HepG2 (cell line): ENCODE measurements around the gene MCF2L.

Experiments used
- ELF4 ChIP-seq: sonication (generic); formaldehyde crosslinking; IDR thresholded peaks from 2 replicates; pipeline ENCODE4 v1.5.0; 2020; ENCODE audit warnings: missing genetic modification reagents, mild to moderate bottlenecking, moderate library complexity, borderline replicate concordance
- RAD21 ChIP-seq: fragments of 450-650 bp; formaldehyde crosslinking; IDR thresholded peaks from 2 replicates; pipeline ENCODE4 v1.5.0; 2020; ENCODE audit warnings: mild to moderate bottlenecking
- RCOR2 ChIP-seq: IDR thresholded peaks from 2 replicates; pipeline ENCODE4 v1.6.1; 2016; ENCODE audit warnings: missing biosample characterization, missing genetic modification reagents
- SP2 ChIP-seq: sonication (generic); formaldehyde crosslinking; IDR thresholded peaks from 2 replicates; pipeline ENCODE4 v1.5.1; 2020; ENCODE audit warnings: mild to moderate bottlenecking, missing genetic modification reagents
- XRCC5 ChIP-seq: fragments of 200-400 bp; formaldehyde crosslinking; optimal IDR thresholded peaks from 2 replicates; pipeline ENCODE3; 2017; ENCODE audit warnings: mild to moderate bottlenecking, low read length
- ZNF3 ChIP-seq: IDR thresholded peaks from 2 replicates; pipeline ENCODE4 v1.7.0; 2017; ENCODE audit warnings: inconsistent platforms

DNA sequence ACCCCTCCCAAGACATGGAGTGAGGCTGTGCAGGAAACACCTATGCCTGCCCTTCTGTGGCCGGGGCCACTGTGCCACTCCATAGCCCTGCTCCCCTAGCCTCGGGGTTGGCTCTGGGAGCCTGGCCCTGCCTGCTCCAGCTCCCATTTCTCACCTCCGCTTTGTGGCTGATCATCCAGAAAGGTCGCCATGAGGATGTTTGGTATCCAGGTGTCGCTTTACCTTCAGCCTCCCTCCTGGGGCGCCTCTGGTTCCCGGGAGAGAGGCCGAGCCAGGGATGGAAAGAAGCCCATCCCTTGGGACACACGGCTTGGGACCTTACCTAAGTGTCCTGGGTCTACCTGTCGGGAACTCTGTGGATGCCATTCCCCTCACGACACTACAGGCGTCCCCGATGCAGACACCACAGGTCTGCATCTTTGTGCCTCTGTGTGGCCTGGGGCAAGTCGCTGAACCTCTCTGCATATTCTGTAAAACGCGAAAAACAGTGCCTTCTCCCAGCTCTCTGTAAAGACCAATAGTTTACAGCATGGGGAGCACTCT lies 3.4 kb upstream of the MCF2L start:
- TF ChIP-seq RCOR2 (CRISPR knock-in tag) = no peak
- no peak for TF ChIP-seq SP2 (CRISPR knock-in tag)
- no peak for TF ChIP-seq XRCC5
- no peak for TF ChIP-seq ZNF3 (CRISPR knock-in tag)
- TF ChIP-seq ELF4 = no peak
- TF ChIP-seq RAD21 (CRISPR knock-in tag) = no peak
